ENCODE results near the gene KATNAL1.

Gene KATNAL1

DNA sequence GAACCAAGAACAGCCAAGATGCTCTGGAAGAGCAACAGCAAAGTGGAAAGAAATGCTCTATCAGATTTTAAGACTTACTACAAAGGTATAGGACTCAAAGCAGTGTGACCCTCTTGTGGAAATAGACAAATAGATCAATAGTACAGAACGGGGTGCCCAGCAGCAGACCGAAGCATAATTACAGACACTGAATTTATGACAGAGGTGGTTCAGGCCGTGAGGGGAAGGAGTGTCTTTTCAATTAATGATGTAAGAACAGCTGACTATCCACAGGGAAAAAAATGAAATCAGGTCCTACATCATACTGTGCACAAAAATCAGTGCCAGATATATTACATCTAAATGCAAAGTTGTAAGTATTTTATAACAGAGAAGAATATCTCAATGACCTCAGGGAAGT, 95.6 kb downstream of the KATNAL1 start:
- no peaks in the 10 kb centered on the region for H3K9me3 ChIP-seq (ENCODE audit: control insufficient read depth, insufficient read depth, low read length)
- H3K9ac ChIP-seq (ENCODE audit: low read depth, low read length): no peak overlapping the region
- H3K36me3 ChIP-seq (ENCODE audit: control insufficient read depth, insufficient read depth, low read length): peaks cover 5% of the 10 kb centered on the region; the same call in 1 of the 2 replicates
- H3K4me1 ChIP-seq (ENCODE audit: control insufficient read depth, insufficient read depth, low read length): 0 out of 2 replicates have a peak, but pooled peaks cover 5% of the 10 kb centered on the region
- no peak overlapping the region for H3K4me3 ChIP-seq (ENCODE audit: low read depth, low read length)
- no peaks in the 10 kb centered on the region for H3K27me3 ChIP-seq (ENCODE audit: control insufficient read depth, insufficient read depth, low read length)
- H3K27ac ChIP-seq (ENCODE audit: low read depth, low read length): no peak overlapping the region

DNA sequence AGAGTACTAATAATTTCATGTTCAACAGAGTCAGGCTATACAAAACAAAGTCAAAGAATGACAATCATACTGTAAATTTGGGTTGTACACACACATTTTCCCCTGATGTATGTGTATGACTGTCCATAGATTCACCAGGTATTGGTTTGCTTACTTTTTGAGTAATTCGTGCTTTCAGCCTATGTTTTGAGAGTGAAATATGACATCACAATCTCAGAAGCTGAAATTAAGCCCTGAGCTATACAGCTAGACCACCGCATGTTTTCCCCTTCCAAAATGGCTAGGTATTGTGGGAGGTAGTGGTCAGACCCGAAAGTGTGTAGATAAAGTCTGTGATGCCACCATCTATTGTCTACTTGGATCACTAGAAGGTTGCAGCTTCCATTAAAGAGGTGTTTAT, 102.8 kb downstream of the KATNAL1 start:
- peaks cover 5% of the 10 kb centered on the region; the same call in 1 of the 2 replicates for H3K36me3 ChIP-seq (ENCODE audit: control insufficient read depth, insufficient read depth, low read length)
- no peak overlapping the region for H3K9ac ChIP-seq (ENCODE audit: low read depth, low read length)
- H3K4me1 ChIP-seq (ENCODE audit: control insufficient read depth, insufficient read depth, low read length): no peaks in the 10 kb centered on the region
- H3K9me3 ChIP-seq (ENCODE audit: control insufficient read depth, insufficient read depth, low read length): no peaks in the 10 kb centered on the region
- H3K4me3 ChIP-seq (ENCODE audit: low read depth, low read length): no peak overlapping the region
- H3K27me3 ChIP-seq (ENCODE audit: control insufficient read depth, insufficient read depth, low read length): no peaks in the 10 kb centered on the region
- no peak overlapping the region for H3K27ac ChIP-seq (ENCODE audit: low read depth, low read length)

GRCh38 chr13:30196025-30196424, 111.3 kb downstream of the KATNAL1 start:
- no peaks in the 10 kb centered on the region for H3K27me3 ChIP-seq (ENCODE audit: control insufficient read depth, insufficient read depth, low read length)
- H3K27ac ChIP-seq (ENCODE audit: low read depth, low read length): peak overlapping the region; percentile 42
- no peak overlapping the region for H3K4me3 ChIP-seq (ENCODE audit: low read depth, low read length)
- no peaks in the 10 kb centered on the region for H3K36me3 ChIP-seq (ENCODE audit: control insufficient read depth, insufficient read depth, low read length)
- H3K9ac ChIP-seq (ENCODE audit: low read depth, low read length): no peak overlapping the region
- peaks cover 17% of the 10 kb centered on the region for H3K4me1 ChIP-seq (ENCODE audit: control insufficient read depth, insufficient read depth, low read length)
- no peaks in the 10 kb centered on the region for H3K9me3 ChIP-seq (ENCODE audit: control insufficient read depth, insufficient read depth, low read length)

- no peak overlapping the region for H3K27ac ChIP-seq (ENCODE audit: low read depth, low read length)
- H3K27me3 ChIP-seq (ENCODE audit: control insufficient read depth, insufficient read depth, low read length): no peaks in the 10 kb centered on the region
- H3K9ac ChIP-seq (ENCODE audit: low read depth, low read length): no peak overlapping the region
- no peak overlapping the region for H3K4me3 ChIP-seq (ENCODE audit: low read depth, low read length)
- H3K9me3 ChIP-seq (ENCODE audit: control insufficient read depth, insufficient read depth, low read length): no peaks in the 10 kb centered on the region
- H3K4me1 ChIP-seq (ENCODE audit: control insufficient read depth, insufficient read depth, low read length): peaks cover 17% of the 10 kb centered on the region
- no peaks in the 10 kb centered on the region for H3K36me3 ChIP-seq (ENCODE audit: control insufficient read depth, insufficient read depth, low read length)
These were observed 112.4 kb downstream of the KATNAL1 start for GRCh38 chr13:30194906-30195305.

DNA sequence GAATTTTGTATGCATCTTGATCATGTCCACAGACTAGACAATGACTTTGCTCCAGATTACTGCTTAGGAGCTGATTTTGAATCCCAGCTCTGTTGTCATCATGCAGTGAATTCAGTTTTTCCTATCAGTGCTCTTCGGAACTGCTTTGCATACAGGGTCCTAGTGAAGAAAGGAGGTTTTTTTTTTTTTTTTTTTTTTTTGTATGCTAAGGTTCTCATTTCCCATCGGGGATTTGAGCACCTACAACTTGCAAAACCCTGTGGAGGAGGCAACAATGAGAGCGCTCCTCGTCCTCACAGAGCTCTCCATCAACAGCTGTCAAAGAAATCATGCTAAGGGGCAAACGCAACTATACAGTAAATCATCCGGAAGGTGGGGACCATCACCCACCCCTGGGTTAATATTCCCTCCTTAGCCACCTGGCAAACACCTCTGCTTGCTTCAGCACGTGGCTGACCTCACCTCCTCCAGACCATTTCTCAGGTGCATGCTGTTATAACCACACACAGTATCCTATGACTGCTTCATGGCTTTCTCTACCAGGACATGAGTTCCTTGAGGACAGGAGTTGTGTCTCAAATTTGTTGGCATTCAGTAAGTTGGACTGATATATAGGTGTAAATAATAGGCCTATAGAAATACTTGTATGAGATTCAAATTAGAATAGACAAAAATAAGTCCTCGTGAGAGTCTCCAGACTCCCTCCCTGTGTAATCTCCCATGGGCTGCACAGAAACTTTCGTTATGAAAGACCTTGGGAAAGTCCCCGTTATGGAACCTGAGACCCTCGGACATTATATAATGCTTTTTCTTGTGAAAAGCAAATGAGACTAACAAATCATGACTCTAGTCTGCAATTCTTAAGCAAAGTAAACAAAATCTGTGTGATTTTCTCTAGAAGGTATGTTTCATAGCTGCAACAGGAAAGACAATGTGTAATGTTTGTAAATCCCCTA, 113.8 kb downstream of the KATNAL1 start:
- Histone ChIP-seq H3K27ac (ENCODE audit: low read depth, low read length) (no peak overlapping the region), H3K9ac (ENCODE audit: low read depth, low read length) (no peak overlapping the region), H3K4me3 (ENCODE audit: low read depth, low read length) (no peak overlapping the region), H3K9me3 (ENCODE audit: control insufficient read depth, insufficient read depth, low read length) (no peaks in the 10 kb centered on the region), H3K36me3 (ENCODE audit: control insufficient read depth, insufficient read depth, low read length) (no peaks in the 10 kb centered on the region), H3K4me1 (ENCODE audit: control insufficient read depth, insufficient read depth, low read length) (peaks cover 13% of the 10 kb centered on the region), H3K27me3 (ENCODE audit: control insufficient read depth, insufficient read depth, low read length) (no peaks in the 10 kb centered on the region)

GRCh38 chr13:30192320-30193093, 114.8 kb downstream of the KATNAL1 start:
- Histone ChIP-seq H3K27ac (ENCODE audit: low read depth, low read length) (no peak overlapping the region), H3K27me3 (ENCODE audit: control insufficient read depth, insufficient read depth, low read length) (no peaks in the 10 kb centered on the region), H3K36me3 (ENCODE audit: control insufficient read depth, insufficient read depth, low read length) (no peaks in the 10 kb centered on the region), H3K9me3 (ENCODE audit: control insufficient read depth, insufficient read depth, low read length) (no peaks in the 10 kb centered on the region), H3K4me1 (ENCODE audit: control insufficient read depth, insufficient read depth, low read length) (peaks cover 13% of the 10 kb centered on the region), H3K9ac (ENCODE audit: low read depth, low read length) (no peak overlapping the region), H3K4me3 (ENCODE audit: low read depth, low read length) (no peak overlapping the region)

GRCh38 chr13:30191491-30192100, 115.8 kb downstream of the KATNAL1 start:
- H3K27me3 ChIP-seq (ENCODE audit: control insufficient read depth, insufficient read depth, low read length): no peaks in the 10 kb centered on the region
- peaks cover 17% of the 10 kb centered on the region for H3K4me1 ChIP-seq (ENCODE audit: control insufficient read depth, insufficient read depth, low read length)
- no peaks in the 10 kb centered on the region for H3K9me3 ChIP-seq (ENCODE audit: control insufficient read depth, insufficient read depth, low read length)
- no peak overlapping the region for H3K9ac ChIP-seq (ENCODE audit: low read depth, low read length)
- no peak overlapping the region for H3K4me3 ChIP-seq (ENCODE audit: low read depth, low read length)
- H3K36me3 ChIP-seq (ENCODE audit: control insufficient read depth, insufficient read depth, low read length): no peaks in the 10 kb centered on the region
- no peak overlapping the region for H3K27ac ChIP-seq (ENCODE audit: low read depth, low read length)

DNA sequence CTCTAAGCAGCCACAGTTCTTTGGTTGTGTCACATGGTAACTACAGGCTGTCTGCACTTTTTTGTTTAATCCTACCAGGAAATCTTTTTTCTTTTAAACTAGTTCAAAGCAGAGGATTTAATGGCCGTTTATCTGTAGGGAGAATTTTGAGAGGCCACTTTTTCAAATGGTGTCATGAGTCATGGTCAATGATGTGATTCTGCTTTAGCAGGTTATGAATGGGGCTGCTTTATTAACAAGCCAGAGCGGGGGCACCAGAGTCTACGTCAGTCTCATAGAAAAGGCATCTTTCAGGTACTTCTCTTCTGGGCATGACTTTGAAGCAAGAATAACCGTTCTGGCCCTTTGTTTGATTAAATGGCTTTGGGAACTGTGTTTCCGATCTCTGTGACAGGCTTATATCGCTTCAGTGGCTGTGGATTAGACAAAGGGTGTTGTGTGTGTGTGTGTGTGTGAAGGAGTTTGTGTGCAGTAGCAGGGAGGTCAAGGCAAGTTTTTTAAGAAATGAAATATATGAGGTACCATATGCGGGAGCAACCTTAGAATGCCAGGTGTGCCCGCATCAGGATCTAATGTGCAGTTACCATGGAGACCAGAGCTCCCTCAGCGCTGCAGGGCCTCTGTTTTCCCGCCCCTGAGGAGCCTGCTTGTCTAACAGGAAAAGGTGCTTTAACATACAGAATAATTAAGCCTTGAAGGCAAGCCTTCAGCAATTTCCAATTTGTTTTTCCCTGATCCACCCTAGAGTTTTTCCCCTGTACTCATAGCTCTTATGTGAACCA, 120.5 kb downstream of the KATNAL1 start:
- Histone ChIP-seq H3K9me3 (ENCODE audit: control insufficient read depth, insufficient read depth, low read length) (no peaks in the 10 kb centered on the region), H3K36me3 (ENCODE audit: control insufficient read depth, insufficient read depth, low read length) (no peaks in the 10 kb centered on the region), H3K4me3 (ENCODE audit: low read depth, low read length) (no peak overlapping the region), H3K27me3 (ENCODE audit: control insufficient read depth, insufficient read depth, low read length) (no peaks in the 10 kb centered on the region), H3K27ac (ENCODE audit: low read depth, low read length) (no peak overlapping the region), H3K4me1 (ENCODE audit: control insufficient read depth, insufficient read depth, low read length) (0 out of 2 replicates have a peak, but pooled peaks cover 4% of the 10 kb centered on the region), H3K9ac (ENCODE audit: low read depth, low read length) (no peak overlapping the region)

DNA sequence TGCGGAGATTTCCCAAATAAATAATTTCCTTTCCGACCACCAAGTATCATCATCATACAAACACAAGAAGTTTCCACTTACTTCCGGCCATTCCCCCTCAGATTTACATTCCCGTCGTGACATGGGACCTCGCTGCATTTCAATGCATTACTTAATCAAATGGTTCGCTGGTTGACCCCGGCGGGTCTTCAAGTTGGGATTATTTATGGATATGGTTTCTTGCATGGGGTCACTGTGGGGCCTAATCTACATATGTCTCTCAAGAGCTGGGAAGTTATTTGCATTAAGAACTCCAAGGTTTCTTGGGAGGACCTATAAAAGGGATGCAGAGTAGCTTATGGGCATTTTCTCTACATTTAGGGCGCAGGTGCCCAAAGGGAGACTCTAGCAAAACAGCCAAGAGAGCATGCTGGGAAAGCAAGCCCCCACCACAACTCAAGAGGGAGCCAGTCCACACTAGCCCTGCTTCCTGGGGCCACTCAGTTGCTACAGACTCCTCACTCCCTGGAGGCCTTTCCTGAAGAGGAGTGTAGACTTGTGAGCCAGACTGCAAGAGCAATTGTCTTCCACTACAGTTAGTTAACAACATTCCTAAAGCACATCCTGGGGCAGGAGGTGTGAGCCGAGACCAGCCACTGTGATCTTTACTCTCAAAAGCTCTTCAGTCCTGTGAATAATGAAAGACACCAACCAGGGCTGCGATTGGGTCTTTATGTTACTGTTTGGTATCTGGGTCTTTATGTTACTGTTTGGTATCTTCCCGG, 125.3 kb downstream of the KATNAL1 start:
- H3K27me3 ChIP-seq (ENCODE audit: control insufficient read depth, insufficient read depth, low read length): no peaks in the 10 kb centered on the region
- no peak overlapping the region for H3K9ac ChIP-seq (ENCODE audit: low read depth, low read length)
- no peaks in the 10 kb centered on the region for H3K9me3 ChIP-seq (ENCODE audit: control insufficient read depth, insufficient read depth, low read length)
- no peak overlapping the region for H3K4me3 ChIP-seq (ENCODE audit: low read depth, low read length)
- H3K36me3 ChIP-seq (ENCODE audit: control insufficient read depth, insufficient read depth, low read length): no peaks in the 10 kb centered on the region
- peak overlapping the region; percentile 73 for H3K27ac ChIP-seq (ENCODE audit: low read depth, low read length)
- H3K4me1 ChIP-seq (ENCODE audit: control insufficient read depth, insufficient read depth, low read length): 0 out of 2 replicates have a peak, but pooled peaks cover 6% of the 10 kb centered on the region

Measured in HUES48 (cell line).